ENCODE results near the gene ATG2B. TPM values are rescaled to one million over a fixed set of nuclear protein-coding genes. Genes with fewer than 3 reads are reported as not detected.
A peak's percentile ranks its signal among the peaks of the same experiment; 100 is the strongest.

The ATG2B gene
- total and polyA plus RNA-seq, 10 donors, result 2.9 to 38.2 (median 29.8) TPM

- H3K4me3 ChIP-seq, result no peak overlapping the region
- H3K27ac ChIP-seq, result no peak overlapping the region
- TF ChIP-seq POLR2A (IDR thresholded peaks at IDR 0.05), result no peak
- TF ChIP-seq, protein P1, sequence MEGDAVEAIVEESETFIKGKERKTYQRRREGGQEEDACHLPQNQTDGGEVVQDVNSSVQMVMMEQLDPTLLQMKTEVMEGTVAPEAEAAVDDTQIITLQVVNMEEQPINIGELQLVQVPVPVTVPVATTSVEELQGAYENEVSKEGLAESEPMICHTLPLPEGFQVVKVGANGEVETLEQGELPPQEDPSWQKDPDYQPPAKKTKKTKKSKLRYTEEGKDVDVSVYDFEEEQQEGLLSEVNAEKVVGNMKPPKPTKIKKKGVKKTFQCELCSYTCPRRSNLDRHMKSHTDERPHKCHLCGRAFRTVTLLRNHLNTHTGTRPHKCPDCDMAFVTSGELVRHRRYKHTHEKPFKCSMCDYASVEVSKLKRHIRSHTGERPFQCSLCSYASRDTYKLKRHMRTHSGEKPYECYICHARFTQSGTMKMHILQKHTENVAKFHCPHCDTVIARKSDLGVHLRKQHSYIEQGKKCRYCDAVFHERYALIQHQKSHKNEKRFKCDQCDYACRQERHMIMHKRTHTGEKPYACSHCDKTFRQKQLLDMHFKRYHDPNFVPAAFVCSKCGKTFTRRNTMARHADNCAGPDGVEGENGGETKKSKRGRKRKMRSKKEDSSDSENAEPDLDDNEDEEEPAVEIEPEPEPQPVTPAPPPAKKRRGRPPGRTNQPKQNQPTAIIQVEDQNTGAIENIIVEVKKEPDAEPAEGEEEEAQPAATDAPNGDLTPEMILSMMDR (IDR thresholded peaks at IDR 0.05 in 8 of 11, conservative IDR thresholded peaks at IDR 0.05 in 3 of 11), result no peak
- no peak for TF ChIP-seq POLR2AphosphoS5 (IDR thresholded peaks at IDR 0.05)
- peaks cover 0 to 24% (median 0%) of the 10 kb centered on the region in 7 donors for H3K27me3 ChIP-seq (replicated peaks in 1 of 7)
- H3K9me3 ChIP-seq, result no peaks in the 10 kb centered on the region
- 36 to 68% (median 56%) methylated on average over 4 of the region's 4 CpGs for WGBS, 5 donors
- H3K4me1 ChIP-seq, result no peaks in the 10 kb centered on the region
- intact Hi-C loops (cut with DNase I; ENCODE audit: low total_unique reads), result no loop called here
- peak; percentile 3 for DNase-seq
- H3K36me3 ChIP-seq, result no peaks in the 10 kb centered on the region
Observed at GRCh38 chr14:96235426-96235825, 127.7 kb downstream of the ATG2B start.

DNA sequence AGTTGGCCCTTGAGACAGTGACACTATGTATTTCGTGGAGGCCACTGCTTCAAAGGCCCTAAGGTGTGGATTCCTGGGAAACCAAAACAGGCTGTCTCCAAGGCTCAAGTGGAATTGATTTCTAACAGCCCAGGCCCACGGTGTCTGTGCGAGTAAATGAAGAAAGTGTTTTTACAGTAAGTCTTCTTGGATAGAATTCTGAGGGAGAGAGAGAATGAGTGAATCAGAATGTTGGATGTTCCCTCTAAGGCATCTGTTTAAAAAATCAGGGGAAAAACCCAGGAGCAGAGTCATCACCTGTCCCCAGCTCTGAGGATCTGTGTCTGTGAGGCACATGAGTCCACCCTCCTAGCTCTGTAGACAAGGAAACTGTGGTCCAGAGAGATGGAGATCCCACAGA, 129.5 kb downstream of the ATG2B start:
- Histone ChIP-seq H3K4me1 (no peaks in the 10 kb centered on the region), H3K27ac (no peak overlapping the region), H3K36me3 (no peaks in the 10 kb centered on the region), H3K27me3 (replicated peaks in 1 of 7) (peaks cover 0 to 6% (median 0%) of the 10 kb centered on the region in 7 donors), H3K4me3 (no peak overlapping the region), H3K9me3 (peaks cover 0 to 8% (median 2%) of the 10 kb centered on the region in 8 donors)
- WGBS, 5 donors, result 76 to 81% (median 80%) methylated on average over 3 of the region's 3 CpGs
- peak; percentile 9 for DNase-seq
- intact Hi-C loops (cut with DNase I; ENCODE audit: low total_unique reads), result no loop called here
- TF ChIP-seq POLR2A (IDR thresholded peaks at IDR 0.05), result no peak
- TF ChIP-seq, protein P1 (IDR thresholded peaks at IDR 0.05 in 8 of 11, conservative IDR thresholded peaks at IDR 0.05 in 3 of 11), result no peak

DNA sequence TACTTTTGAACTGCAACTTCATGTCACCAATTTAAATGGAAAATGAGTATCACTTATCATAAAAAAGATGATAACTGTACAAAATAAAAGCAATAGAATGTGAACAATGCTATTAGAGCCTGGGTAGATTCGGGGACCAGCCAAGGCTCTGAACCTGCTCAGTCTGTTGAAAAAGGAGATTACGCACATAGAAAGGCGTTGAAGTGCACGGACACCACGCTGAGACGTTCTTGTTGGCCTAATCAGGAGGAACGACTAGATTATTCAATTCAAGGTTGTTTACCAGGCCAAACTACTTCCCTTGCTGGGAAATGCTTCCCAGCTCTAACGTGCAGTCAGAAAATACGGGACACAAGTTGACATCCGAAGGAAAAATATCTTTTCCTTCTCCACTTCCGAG, 130.6 kb downstream of the ATG2B start:
- Histone ChIP-seq H3K36me3 (no peaks in the 10 kb centered on the region), H3K27me3 (replicated peaks in 1 of 7) (peaks cover 0 to 4% (median 0%) of the 10 kb centered on the region in 7 donors), H3K9me3 (peaks cover 0 to 18% (median 10%) of the 10 kb centered on the region in 8 donors), H3K27ac (no peak overlapping the region), H3K4me1 (no peaks in the 10 kb centered on the region), H3K4me3 (no peak overlapping the region)
- WGBS, 5 donors, result 69 to 75% (median 73%) methylated on average over 11 of the region's 11 CpGs
- no peak for DNase-seq
- no peak for TF ChIP-seq POLR2A (IDR thresholded peaks at IDR 0.05)
- TF ChIP-seq, protein P1 (IDR thresholded peaks at IDR 0.05 in 8 of 11, conservative IDR thresholded peaks at IDR 0.05 in 3 of 11), result no peak
- TF ChIP-seq POLR2AphosphoS5 (IDR thresholded peaks at IDR 0.05), result no peak
- intact Hi-C loops (cut with DNase I; ENCODE audit: low total_unique reads), result no loop called here

DNA sequence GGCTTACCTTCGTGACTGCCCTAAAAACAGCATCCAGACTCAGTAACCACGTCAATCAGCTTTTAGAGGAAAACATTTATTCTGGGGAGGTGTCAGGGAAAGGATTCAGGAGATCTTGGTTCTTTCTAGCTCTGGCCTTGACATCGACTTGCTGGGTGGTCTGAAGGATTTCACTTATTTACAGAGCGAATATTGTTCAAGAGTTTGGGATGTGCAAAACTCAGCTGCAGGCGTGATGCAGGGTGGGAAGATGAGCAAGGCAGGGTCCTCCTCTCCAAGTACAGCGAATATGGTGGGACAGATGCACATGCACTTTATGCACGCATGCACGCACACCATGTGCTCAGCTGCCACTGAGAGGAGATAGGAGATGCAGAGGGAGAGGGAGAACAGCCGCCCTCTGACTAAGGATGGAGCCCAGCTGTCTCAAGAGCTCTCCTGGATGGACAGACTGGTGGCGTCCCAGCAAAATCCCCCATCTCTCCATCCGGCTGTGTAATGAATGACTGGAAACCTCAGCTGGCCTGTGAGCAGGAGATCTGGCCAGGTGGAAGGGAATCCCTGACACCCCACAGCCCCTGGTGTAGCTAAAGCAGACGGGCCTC, 131.5 kb downstream of the ATG2B start:
- 81 to 91% (median 89%) methylated on average over 12 of the region's 12 CpGs for WGBS, 5 donors
- Histone ChIP-seq H3K9me3 (peaks cover 0 to 18% (median 10%) of the 10 kb centered on the region in 8 donors), H3K36me3 (no peaks in the 10 kb centered on the region), H3K27ac (no peak overlapping the region), H3K4me3 (no peak overlapping the region), H3K27me3 (replicated peaks in 1 of 7) (peaks cover 0 to 4% (median 0%) of the 10 kb centered on the region in 7 donors), H3K4me1 (no peaks in the 10 kb centered on the region)
- intact Hi-C loops (cut with DNase I; ENCODE audit: low total_unique reads), result no loop called here
- DNase-seq, result no peak
- TF ChIP-seq POLR2AphosphoS5 (IDR thresholded peaks at IDR 0.05), result no peak

All from spleen (tissue), 11 donors.